ENCODE measurements around the gene SLC26A5. TPM values are rescaled to one million over a fixed set of nuclear protein-coding genes. Genes with fewer than 3 reads are reported as not detected.

Gene SLC26A5
- total RNA-seq, 2 donors from 2014 or later = 0.35 to 0.53 TPM

- Histone ChIP-seq H3K9me3 (ENCODE audit: control insufficient read depth, low read length) (no peaks in the 10 kb centered on the region), H3K9ac (ENCODE audit: extremely low read depth, low read length, poor library complexity, severe bottlenecking) (no peak overlapping the region), H3K4me1 (ENCODE audit: control insufficient read depth, insufficient read depth, low read length) (no peaks in the 10 kb centered on the region), H3K27ac (ENCODE audit: low read depth, low read length) (no peak overlapping the region), H3K27me3 (ENCODE audit: control insufficient read depth, insufficient read depth, low read length, poor library complexity, severe bottlenecking) (no peaks in the 10 kb centered on the region), H3K36me3 (ENCODE audit: control insufficient read depth, insufficient read depth, low read length) (no peaks in the 10 kb centered on the region), H3K4me3 (ENCODE audit: low read length) (no peak overlapping the region)
- Mint-ChIP-seq H3K27me3 (ENCODE audit: insufficient read depth) (peaks cover 2% of the 10 kb centered on the region), H3K4me1 (no peaks in the 10 kb centered on the region), H3K4me3 (no peak overlapping the region), H3K9me3 (no peaks in the 10 kb centered on the region), H3K36me3 (ENCODE audit: low read depth) (no peaks in the 10 kb centered on the region), H3K27ac (no peak overlapping the region)
- WGBS, 2 experiments (ENCODE audit: insufficient coverage in 1 of 2, insufficient read length in 1 of 2) = 79 to 93% methylated on average over 2 to 4 of the region's 4 CpGs
- DNase-seq = no peak
- TF ChIP-seq, protein P1, sequence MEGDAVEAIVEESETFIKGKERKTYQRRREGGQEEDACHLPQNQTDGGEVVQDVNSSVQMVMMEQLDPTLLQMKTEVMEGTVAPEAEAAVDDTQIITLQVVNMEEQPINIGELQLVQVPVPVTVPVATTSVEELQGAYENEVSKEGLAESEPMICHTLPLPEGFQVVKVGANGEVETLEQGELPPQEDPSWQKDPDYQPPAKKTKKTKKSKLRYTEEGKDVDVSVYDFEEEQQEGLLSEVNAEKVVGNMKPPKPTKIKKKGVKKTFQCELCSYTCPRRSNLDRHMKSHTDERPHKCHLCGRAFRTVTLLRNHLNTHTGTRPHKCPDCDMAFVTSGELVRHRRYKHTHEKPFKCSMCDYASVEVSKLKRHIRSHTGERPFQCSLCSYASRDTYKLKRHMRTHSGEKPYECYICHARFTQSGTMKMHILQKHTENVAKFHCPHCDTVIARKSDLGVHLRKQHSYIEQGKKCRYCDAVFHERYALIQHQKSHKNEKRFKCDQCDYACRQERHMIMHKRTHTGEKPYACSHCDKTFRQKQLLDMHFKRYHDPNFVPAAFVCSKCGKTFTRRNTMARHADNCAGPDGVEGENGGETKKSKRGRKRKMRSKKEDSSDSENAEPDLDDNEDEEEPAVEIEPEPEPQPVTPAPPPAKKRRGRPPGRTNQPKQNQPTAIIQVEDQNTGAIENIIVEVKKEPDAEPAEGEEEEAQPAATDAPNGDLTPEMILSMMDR (conservative IDR thresholded peaks at IDR 0.05) = no peak
Observed at GRCh38 chr7:103388469-103389140, 57.4 kb downstream of the SLC26A5 start.

DNA sequence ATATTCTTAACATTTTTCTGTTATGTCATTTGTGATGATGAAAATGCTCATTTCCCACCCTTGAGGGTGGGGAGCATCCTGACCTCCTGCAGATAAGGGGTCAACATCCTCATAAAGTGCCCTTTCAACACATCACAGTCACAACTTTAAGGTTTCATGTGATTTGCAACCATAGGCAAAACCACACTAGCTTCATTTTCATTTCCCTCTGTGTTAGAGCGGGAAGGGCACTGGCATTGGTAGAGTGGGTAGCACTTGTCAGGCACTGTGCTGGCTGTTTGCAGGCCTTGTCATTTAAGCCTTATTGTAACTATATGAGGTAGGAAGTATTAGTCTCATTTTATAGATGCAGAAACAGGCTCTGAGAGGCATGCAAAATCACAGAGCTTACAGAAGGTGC lies 58.8 kb downstream of the SLC26A5 start:
- TF ChIP-seq, protein P1 (conservative IDR thresholded peaks at IDR 0.05) = no peak
- no peaks in the 10 kb centered on the region for H3K9me3 ChIP-seq (ENCODE audit: control insufficient read depth, low read length)
- no peaks in the 10 kb centered on the region for H3K27me3 ChIP-seq (ENCODE audit: control insufficient read depth, insufficient read depth, low read length, poor library complexity, severe bottlenecking)
- H3K4me1 Mint-ChIP-seq = no peaks in the 10 kb centered on the region
- H3K4me1 ChIP-seq (ENCODE audit: control insufficient read depth, insufficient read depth, low read length) = no peaks in the 10 kb centered on the region
- H3K9ac ChIP-seq (ENCODE audit: extremely low read depth, low read length, poor library complexity, severe bottlenecking) = no peak overlapping the region
- H3K27ac ChIP-seq (ENCODE audit: low read depth, low read length) = no peak overlapping the region
- H3K36me3 ChIP-seq (ENCODE audit: control insufficient read depth, insufficient read depth, low read length) = no peaks in the 10 kb centered on the region
- H3K9me3 Mint-ChIP-seq = no peaks in the 10 kb centered on the region
- no peaks in the 10 kb centered on the region for H3K36me3 Mint-ChIP-seq (ENCODE audit: low read depth)
- peaks cover 2% of the 10 kb centered on the region for H3K27me3 Mint-ChIP-seq (ENCODE audit: insufficient read depth)
- no peak for DNase-seq
- no peak overlapping the region for H3K27ac Mint-ChIP-seq
- no peak overlapping the region for H3K4me3 Mint-ChIP-seq
- no peak overlapping the region for H3K4me3 ChIP-seq (ENCODE audit: low read length)
- 87% methylated on average over 1 of the region's 1 CpG; no CpG with 5 or more reads in 1 of the 2 experiments for WGBS, 2 experiments (ENCODE audit: insufficient coverage in 1 of 2, insufficient read length in 1 of 2)

DNA sequence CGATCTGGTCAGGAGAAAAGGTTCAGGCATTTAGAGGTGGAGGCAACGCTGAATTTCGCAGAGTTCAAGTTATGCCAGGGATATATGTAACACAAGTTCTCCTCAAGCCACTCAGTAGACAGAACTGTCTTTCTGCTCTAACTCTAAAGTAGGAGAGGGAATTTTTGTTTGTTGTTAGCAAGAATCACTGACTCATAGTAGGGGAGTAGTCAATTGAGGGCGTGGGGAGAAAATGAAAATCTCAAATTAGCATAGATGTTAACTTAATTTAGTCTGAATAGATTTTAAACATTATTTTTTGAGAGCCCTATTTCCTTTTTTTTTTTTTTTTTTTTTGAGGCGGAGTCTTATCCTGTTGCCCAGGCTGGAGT lies 64.0 kb downstream of the SLC26A5 start:
- no peaks in the 10 kb centered on the region for H3K27me3 Mint-ChIP-seq (ENCODE audit: insufficient read depth)
- Histone ChIP-seq H3K27me3 (ENCODE audit: control insufficient read depth, insufficient read depth, low read length, poor library complexity, severe bottlenecking) (no peaks in the 10 kb centered on the region), H3K4me3 (ENCODE audit: low read length) (no peak overlapping the region), H3K4me1 (ENCODE audit: control insufficient read depth, insufficient read depth, low read length) (no peaks in the 10 kb centered on the region), H3K27ac (ENCODE audit: low read depth, low read length) (no peak overlapping the region), H3K9me3 (ENCODE audit: control insufficient read depth, low read length) (no peaks in the 10 kb centered on the region), H3K36me3 (ENCODE audit: control insufficient read depth, insufficient read depth, low read length) (no peaks in the 10 kb centered on the region), H3K9ac (ENCODE audit: extremely low read depth, low read length, poor library complexity, severe bottlenecking) (no peak overlapping the region)
- no peaks in the 10 kb centered on the region for H3K36me3 Mint-ChIP-seq (ENCODE audit: low read depth)
- no peak for DNase-seq
- TF ChIP-seq, protein P1 (conservative IDR thresholded peaks at IDR 0.05) = no peak
- H3K4me3 Mint-ChIP-seq = no peak overlapping the region
- 92% methylated on average over 2 to 5 of the region's 5 CpGs for WGBS, 2 experiments (ENCODE audit: insufficient coverage in 1 of 2, insufficient read length in 1 of 2)
- H3K4me1 Mint-ChIP-seq = peaks cover 6% of the 10 kb centered on the region
- H3K27ac Mint-ChIP-seq = no peak overlapping the region
- no peaks in the 10 kb centered on the region for H3K9me3 Mint-ChIP-seq
